ENCODE data around the gene SKIDA1.

DNA sequence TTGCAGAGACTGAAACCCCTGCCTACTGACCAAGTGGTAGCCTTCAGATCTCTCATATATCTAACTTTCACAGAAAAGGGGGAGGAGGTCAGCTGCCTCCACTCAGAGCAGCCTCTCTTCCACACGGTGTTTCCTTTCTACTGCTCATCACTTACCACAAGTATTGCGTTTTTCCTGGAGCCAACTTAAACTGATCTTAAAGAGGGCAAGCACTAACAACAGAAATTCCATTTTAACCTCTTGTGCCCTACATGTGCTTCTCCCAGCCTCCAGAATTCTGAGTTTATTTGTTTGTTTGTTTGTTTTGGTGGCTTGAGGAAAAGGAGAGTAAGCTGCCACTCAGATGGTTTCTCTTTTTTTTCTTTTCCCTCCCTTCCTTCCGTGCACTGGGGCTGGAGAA lies 19.1 kb downstream of the SKIDA1 start:
- no peak for TF ChIP-seq CTCF (IDR thresholded peaks at IDR 0.05; ENCODE audit: low read length)
- TF ChIP-seq EZH2 (IDR thresholded peaks at IDR 0.05; ENCODE audit: borderline replicate concordance, low read length) = no peak
